Fibroblast of mammary gland (primary cell): ENCODE results near the gene LAMC3.

Experiments used
- DNase-seq: peaks from one replicate; pipeline ENCODE4 v3.0.0-alpha.2; 2010; ENCODE audit warnings: low read depth
- H3K4me3 ChIP-seq: 2 replicates; pipeline ENCODE4 v1.5.1; 2011; ENCODE audit warnings: low read depth, mild to moderate bottlenecking, low read length, moderate library complexity; ENCODE audit not compliant: control insufficient read depth
- TF ChIP-seq, protein P1 (sequence below): conservative IDR thresholded peaks from 2 replicates; pipeline ENCODE4 v1.5.1; 2011; ENCODE audit warnings: low read depth, low read length, inconsistent platforms; ENCODE audit not compliant: control insufficient read depth, insufficient read depth

LAMC3 gene

DNA sequence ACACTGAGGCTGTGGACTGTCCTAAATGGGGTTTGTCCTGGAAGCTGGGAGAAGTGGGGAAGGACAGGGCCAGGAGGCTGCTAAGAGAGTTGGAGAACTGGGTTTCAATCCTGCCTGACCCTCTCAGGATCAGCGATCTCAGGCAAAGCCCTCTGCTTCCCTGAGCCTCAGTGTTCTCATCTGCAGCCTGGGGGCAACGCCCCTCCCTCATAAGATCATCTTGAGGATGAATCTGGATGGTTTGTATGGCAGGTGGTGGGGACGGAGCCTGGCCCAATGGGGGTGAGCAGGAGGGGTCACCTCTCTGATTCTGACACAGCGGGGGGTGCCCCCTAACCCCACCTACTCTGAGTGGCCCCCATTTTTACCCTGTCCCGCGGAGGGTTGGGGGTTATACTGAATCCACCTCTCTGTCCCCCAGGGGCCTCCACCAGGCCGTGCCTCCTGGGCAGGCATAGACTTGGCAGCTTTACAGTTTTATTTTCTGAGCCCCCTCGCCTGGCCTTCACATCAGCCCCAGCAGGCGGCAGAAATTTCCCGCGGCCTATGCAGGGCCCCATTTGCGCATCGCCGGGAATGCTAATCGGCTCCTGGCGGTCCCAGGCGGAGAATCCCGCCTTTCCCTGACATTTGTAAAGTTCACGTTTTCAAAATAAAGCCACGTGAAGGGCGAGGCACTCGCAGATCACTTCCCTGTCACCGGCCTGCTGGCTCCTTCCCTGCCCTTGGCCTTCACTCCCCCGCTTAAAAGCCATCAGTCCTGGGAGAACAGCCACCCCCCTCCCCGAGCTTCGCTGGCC lies 17.8 kb upstream of the LAMC3 start:
- no peak for DNase-seq
- TF ChIP-seq, protein P1, sequence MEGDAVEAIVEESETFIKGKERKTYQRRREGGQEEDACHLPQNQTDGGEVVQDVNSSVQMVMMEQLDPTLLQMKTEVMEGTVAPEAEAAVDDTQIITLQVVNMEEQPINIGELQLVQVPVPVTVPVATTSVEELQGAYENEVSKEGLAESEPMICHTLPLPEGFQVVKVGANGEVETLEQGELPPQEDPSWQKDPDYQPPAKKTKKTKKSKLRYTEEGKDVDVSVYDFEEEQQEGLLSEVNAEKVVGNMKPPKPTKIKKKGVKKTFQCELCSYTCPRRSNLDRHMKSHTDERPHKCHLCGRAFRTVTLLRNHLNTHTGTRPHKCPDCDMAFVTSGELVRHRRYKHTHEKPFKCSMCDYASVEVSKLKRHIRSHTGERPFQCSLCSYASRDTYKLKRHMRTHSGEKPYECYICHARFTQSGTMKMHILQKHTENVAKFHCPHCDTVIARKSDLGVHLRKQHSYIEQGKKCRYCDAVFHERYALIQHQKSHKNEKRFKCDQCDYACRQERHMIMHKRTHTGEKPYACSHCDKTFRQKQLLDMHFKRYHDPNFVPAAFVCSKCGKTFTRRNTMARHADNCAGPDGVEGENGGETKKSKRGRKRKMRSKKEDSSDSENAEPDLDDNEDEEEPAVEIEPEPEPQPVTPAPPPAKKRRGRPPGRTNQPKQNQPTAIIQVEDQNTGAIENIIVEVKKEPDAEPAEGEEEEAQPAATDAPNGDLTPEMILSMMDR: no peak
- H3K4me3 ChIP-seq: no peak overlapping the region

DNA sequence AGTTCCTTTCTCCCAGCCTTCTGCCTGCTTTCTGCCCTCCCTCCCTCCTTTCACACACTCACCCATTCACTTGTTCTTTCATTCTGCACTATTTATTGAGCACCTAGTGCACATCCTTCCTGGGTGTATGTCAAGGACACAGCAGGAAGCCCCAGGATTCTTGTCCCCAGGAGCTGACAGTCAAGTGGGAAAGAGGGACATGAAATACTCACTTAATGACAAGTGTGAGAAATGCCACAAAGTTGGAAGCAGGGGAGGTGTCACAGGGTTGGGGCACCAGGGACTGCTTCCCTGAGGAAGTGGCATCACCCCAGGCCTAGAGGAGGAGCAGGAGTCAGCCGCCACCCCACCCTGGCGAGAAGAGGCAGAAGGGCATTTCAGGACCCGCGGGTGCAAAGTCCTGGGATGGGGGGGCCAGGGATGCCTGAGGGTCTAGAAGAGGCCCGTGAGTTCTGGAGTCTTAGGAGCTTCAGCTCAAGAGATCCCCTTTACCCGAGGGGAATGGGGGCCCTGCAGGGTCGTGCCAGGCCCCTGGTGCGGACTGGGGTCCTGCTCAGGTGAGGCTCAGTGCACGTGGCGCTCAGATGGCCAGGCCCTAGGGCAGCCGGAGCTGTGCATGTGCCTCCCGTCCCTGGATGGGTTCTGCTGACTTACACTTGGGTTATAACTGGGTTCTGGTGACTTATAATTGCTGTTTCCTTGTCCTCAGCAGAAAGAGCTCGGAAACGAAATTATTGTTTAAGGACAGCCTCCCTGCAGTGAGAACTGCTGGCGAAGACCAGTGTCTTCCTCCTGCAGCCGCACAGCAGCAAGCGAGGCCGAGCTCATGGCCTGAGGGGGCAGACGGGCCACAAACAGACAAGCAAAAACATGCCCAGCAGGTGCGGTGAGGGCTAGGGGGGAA lies 16.9 kb upstream of the LAMC3 start:
- DNase-seq: no peak
- H3K4me3 ChIP-seq: no peak overlapping the region
- TF ChIP-seq, protein P1: no peak

DNA sequence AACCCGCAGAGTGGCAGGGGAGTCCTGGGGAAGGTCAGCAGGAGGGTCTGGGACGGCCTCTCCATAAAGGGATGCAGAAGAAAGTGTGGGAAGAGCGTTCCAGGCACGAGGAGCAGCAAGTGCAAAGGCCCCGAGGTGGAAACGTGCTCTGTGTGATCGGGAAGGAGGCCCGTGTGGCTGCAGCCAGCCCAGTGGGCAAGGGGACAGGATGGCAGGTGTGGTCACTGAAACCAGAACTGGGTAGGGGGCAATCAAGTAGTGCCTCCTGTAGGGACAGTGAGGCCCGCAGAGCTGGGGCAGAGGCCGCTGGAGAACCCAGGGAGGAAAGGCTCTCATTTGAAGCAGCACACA lies 16.3 kb upstream of the LAMC3 start:
- TF ChIP-seq, protein P1: no peak
- DNase-seq: no peak
- H3K4me3 ChIP-seq: no peak overlapping the region

DNA sequence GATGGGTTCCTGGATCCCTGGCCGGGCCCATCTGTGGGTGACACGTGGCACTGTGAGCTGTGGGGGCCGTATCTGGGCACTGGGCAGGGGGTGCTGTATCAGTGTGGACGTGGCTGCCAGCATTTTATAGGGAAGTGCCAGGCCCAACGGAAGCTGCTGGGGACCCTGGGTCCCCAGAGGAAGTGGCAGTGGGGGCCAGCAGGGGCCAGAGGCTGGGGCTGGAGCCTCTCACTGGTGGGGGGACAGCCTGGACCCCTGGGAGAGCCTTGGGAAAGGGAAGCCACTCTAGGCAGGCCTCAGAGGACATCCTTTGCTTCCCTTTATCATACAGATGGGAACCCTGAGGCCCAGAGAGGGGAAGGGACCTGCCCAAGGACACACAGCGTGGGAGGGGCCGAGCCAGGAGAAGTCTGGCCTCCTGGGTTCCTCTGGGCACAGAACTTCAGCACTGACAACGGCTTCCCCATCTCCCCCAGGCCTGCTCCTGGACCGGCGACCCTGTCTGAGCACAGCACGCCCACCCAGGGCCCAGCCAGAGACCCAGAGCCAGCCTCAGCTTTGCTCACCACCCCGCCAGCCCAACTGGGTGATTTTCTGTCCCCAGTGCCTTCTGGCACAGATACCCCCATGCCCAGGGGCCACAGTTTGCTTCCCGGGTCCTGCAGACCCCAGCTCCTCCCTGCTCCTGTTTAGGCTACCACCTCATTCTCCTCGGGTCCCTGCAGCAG lies 15.5 kb upstream of the LAMC3 start:
- TF ChIP-seq, protein P1: no peak
- no peak overlapping the region for H3K4me3 ChIP-seq

DNA sequence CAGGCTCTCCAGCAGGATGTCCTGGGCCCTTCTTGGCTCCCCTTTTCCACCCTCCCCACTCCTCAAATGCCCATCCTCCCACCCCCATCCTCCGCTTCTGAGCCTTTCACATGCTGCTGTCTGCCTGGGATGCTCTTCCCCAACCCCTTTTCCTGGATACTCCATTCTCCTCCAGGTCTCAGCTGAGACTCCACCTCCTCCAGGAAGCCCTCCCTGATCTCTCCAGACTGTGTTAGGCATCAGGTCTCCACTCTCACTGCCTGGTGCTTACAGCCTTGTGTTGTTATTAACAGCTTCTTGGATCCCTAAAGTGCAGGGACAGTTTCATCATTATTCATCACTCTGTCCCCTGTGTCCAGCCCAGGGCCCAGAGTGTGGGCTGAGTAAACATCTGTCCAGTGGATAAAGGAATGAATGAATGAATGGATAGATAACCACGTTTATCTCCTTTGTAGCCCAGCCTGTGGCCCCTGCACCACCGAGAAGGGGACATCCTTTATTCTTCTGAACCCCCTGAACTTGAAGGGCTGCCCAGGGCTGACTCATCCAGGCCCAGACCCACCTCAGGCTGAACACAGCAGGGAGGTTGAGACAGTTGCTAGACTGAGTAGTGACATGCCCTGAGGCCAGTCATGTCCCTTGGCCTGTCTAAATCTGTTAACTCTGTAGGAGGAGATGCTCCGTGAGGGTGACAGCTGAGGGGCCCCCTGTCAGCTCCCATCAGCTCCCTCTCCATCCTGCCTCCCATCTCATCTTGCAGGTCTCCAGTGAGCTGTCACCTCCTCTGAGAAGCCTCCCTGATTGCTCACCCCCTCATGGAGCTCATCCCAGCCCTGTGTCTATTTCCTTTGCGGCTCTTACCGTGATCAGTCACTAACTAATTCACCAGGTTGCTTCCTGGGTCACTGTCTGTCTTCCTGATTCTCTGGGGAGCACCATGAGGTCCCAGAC lies 14.6 kb upstream of the LAMC3 start:
- TF ChIP-seq, protein P1: no peak

More for the DNA sequence above, 15.5 kb upstream of the LAMC3 start:
- no peak for DNase-seq

More for the DNA sequence above, 14.6 kb upstream of the LAMC3 start:
- H3K4me3 ChIP-seq: no peak overlapping the region
- DNase-seq: no peak
